DMS114 treated with DMSO at 0.1 percent for 48 hours (cell line): ENCODE results near the gene CPEB4.
A peak's percentile ranks its signal among the peaks of the same experiment; 100 is the strongest.

Source experiments
- DNase-seq: peaks from one replicate; lab custom pipeline; 2025; ENCODE audit not compliant: unreplicated experiment; lab: John Stamatoyannopoulos, UW

CPEB4 gene

DNA sequence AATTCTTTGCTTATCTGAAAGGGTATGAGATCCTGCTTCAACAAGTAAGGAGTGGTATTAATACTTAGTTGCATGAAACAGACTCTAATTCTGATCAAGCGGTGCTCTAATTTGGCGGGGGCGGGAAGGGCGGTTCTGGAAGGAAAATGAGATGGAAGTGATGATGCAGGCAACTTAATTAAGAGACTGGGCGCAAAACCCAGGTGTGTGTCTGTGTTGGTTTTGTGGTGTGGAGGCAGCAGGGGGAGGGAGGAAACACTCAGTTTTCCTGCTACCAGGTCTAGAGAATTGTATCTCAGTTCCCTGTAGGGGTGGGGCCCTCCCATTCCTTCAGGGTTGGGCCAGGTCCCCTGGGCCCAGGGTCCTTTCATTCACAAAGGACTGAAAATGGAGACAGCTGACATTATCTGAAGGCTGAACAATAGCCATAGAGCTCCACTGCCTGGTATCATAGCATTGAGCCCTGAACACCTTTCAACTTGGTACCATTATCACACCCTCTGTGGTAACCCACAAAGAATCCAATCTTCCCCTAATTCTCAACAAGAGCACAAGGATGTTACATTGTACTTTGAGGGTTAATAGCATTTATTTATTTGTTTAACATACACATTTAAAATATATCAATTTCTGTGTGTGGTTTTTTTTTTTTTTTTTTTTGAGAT lies 83.7 kb downstream of the CPEB4 start:
- no peak for DNase-seq

GRCh38 chr5:173972607-173972924 lies 84.4 kb downstream of the CPEB4 start:
- no peak for DNase-seq

- DNase-seq, result peak; percentile 73
These were observed 84.9 kb downstream of the CPEB4 start for GRCh38 chr5:173972925-173973615.

DNA sequence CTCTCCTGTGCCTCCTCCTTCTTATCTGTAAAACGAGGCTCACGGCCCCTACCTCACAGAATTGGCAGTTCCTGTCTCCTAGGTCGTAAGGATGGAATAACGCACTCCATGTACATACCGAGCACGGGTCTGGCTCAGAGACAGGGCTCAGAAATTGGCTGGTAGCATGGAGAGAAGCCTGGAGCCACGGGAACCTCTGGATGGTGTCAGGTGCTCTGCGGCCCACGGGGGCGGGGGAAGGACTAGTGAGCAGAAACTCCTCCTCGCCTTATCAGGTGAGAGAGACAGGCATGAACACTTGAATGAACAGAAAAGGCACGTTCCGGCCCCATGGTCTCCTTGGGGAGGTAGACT lies 85.4 kb downstream of the CPEB4 start:
- no peak for DNase-seq

GRCh38 chr5:173974688-173975239 lies 86.6 kb downstream of the CPEB4 start:
- no peak for DNase-seq

- no peak for DNase-seq
These were observed 93.1 kb downstream of the CPEB4 start for GRCh38 chr5:173981185-173981761.

- no peak for DNase-seq
These were observed 96.1 kb downstream of the CPEB4 start for GRCh38 chr5:173984218-173984617.

DNA sequence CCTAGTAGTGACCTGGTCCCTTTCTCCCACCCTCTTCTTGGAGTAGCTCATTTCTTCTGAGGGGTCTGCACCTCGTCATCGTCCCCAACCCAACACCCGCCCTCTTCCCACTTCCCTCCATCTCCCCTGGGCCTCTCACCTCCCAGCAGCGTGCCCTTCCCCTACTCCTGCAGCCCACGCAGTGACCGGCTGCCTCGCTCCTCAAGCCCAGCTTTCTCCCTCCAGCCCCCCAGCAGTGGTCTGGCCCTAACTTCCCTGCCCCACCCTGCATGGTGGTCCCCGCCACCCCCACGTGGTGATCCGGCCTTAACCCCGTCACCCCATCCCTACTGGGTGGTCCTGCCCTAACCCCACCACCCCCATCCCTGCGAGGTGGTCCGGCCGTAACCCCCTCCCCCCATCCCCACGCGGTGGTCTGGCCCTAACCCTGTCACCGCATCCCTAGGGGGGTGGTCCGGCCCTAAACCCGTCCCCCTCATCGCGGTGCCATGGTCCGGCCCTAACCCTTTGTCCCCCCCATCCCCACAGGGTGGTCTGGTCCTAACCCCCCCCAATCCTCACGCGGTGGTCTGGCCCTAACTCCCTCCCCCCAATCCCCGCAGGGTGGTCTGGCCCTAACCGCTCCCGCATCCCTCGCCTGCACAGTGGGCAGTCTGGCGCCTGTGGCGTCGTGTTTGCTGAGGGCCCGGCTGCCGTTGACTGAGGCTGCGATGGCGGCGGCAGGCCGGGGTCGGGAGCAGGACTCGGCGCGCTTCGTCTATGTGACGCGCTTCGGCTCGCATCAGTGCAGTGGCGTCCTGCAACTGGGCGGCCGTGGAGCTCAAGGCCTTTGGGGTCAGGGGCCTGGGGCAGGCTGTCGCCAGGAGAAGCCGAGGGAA lies 100.6 kb downstream of the CPEB4 start, which contains the start of gene C5orf47:
Gene C5orf47, plus strand, starts transcription at position 617 of the 878 bp plus-strand sequence. Its CDS starts 94 bp downstream, at position 711.
- no peak for DNase-seq

GRCh38 chr5:173989432-173990082 lies 101.4 kb downstream of the CPEB4 start:
- no peak for DNase-seq

DNA sequence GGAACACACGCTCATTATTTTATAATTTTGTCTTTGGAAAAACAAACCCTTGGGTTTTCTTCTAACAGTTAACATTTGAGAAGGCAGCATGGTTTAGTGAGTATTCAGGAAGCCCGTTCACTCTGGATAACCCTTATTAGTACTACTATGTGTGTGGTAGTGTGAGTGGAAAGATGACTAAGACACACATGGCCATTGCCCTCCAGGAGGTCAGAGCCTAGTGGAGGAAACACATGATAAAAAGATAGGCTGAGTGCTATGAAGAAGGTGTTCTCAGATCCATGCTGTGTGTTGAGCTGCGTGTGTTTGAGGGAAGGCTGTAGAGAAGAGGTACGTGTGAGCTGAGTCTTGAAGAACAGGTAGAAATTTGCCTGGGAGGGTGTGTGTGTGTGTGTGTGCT lies 109.2 kb downstream of the CPEB4 start:
- DNase-seq, result no peak

DNA sequence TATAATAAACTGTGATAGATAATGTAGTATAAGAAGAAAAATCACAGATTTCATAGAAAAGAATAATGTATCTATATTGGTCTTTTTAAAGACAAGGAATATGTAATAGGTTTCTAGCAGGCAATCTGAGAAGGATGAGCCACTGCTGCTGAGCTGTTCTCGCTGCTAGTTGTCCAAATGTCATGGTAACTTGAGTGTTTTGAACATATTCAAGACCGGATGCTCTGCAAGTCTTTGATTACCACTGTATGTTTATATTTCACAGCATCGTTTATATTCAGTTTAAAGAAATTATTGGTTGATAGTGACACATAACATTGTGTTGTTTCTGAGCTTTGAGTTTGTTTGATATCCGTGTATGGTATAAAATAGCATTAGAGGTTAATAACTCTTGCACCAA lies 110.4 kb downstream of the CPEB4 start:
- no peak for DNase-seq

GRCh38 chr5:174000076-174000475 lies 111.9 kb downstream of the CPEB4 start:
- no peak for DNase-seq

- no peak for DNase-seq
These were observed 115.6 kb downstream of the CPEB4 start for GRCh38 chr5:174003795-174004194.

DNA sequence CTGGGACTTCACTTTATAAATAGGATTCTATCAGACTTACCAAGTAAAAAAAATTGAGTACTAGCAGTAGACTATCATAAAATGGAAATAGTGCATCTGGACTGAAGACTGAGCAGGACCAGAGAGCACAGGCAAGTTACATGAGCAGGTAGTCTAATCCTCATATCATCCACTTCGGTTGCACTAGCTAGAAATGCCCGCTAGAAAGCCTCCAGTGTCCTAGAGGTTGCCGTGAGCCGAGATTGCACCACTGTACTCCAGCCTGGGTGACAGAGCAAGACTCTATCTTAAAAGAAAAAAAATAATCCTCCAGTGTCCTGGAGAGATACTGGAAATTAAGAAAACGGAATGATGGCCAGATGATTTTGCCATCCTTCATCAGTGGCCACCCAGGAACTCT lies 120.8 kb downstream of the CPEB4 start:
- no peak for DNase-seq

- no peak for DNase-seq
These were observed 122.2 kb downstream of the CPEB4 start for GRCh38 chr5:174010365-174010764.

GRCh38 chr5:174011441-174011840 lies 123.3 kb downstream of the CPEB4 start:
- no peak for DNase-seq
